Measurements from ENCODE around the gene OR10P1. TPM values are rescaled to one million over a fixed set of nuclear protein-coding genes. Genes with fewer than 3 reads are reported as not detected.
A peak's percentile ranks its signal among the peaks of the same experiment; 100 is the strongest.

Gene OR10P1
- total and polyA plus RNA-seq, 10 of the 15 experiments (the other 5 are each of a cell fraction or from before 2014, with no cell fraction given) = not detected

DNA sequence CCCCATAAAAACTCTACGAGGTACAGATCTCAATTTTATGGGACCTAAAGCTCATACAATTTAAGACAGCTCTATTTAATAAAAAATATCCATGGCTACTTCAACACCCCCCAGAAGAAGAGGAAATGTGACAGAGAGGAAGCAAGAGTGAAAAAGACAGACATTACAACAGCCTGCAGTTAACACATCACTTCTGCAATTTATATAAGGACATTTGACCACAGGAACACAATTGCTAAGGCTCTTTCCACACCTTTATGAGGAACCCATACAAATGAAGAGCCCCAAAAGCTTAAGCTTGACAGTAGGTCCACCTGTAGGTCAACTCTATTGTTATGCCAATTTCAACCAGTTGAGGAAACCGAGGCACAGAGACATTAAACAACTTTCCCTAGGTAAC, 5.6 kb downstream of the OR10P1 start:
- Histone ChIP-seq H4K20me1 (ENCODE audit: control insufficient read depth, insufficient read depth) (no peaks in the 10 kb centered on the region), H3K9ac (ENCODE audit: control insufficient read depth, insufficient read depth, low read length) (no peak overlapping the region), H3K79me2 (ENCODE audit: control insufficient read depth, insufficient read depth, low read length) (no peaks in the 10 kb centered on the region), H3K4me2 (ENCODE audit: control insufficient read depth, insufficient read depth) (peak overlapping the region; percentile 40), H3K4me1 (ENCODE audit: control insufficient read depth, insufficient read depth, low read length) (peaks cover 20% of the 10 kb centered on the region), H3K27me3 (replicated peaks in 1 of 2; ENCODE audit: control insufficient read depth in 2 of 2, insufficient read depth in 2 of 2, low read length in 1 of 2) (no peaks in the 10 kb centered on the region; a peak in 1 of 4 replicates), H3K36me3 (ENCODE audit: control insufficient read depth in 2 of 2, insufficient read depth in 2 of 2, low read length in 1 of 2) (no peaks in the 10 kb centered on the region), H3K27ac (ENCODE audit: control insufficient read depth, insufficient read depth) (no peak overlapping the region), H3K4me3 (no peak overlapping the region), H3K9me3 (replicated peaks; ENCODE audit: control insufficient read depth, insufficient read depth, low read length) (no peaks in the 10 kb centered on the region; the same call in 2 of the 3 replicates), H2AFZ (ENCODE audit: control insufficient read depth, low read depth, low read length) (no peak overlapping the region)
- in situ Hi-C loops (cut with MboI) = no loop called here
- POLR2A ChIA-PET = no interaction called here
- SMC1A ChIA-PET (ENCODE audit: uncharacterized antibody, unreplicated experiment) = interaction anchor here (0.5 to 1.0 kb wide), 4 partner anchors 14 to 1109 kb away, joined by 3 to 5 read pairs (median 3); no protein-coding TSS in a partner anchor
- RAD21 ChIA-PET (ENCODE audit: unreplicated experiment) = no interaction called here
- FAIRE-seq = no peak
- TF ChIP-seq SIN3A (IDR thresholded peaks at IDR 0.05; ENCODE audit: low read depth, low read length) (no peak), SPI1 (IDR thresholded peaks at IDR 0.05; ENCODE audit: borderline replicate concordance, insufficient read depth, low read depth, low read length) (peak; percentile 73), IKZF2 (IDR thresholded peaks at IDR 0.05) (peak in 1 of 2 experiments; percentile 29; a peak in 1 of 4 replicates), RUNX3 (IDR thresholded peaks at IDR 0.05; ENCODE audit: low read length) (peak; percentile 15; the same call in 1 of the 2 replicates)
- DNase-seq (ENCODE audit: low read depth, low spot score) = no peak
- CTCF ChIA-PET = interaction anchor here (0.6 to 1.9 kb wide), 4 partner anchors 14 to 95 kb away, joined by 3 to 11 read pairs (median 4); no protein-coding TSS in a partner anchor
- intact Hi-C loops (cut with micrococcal nuclease; ENCODE audit: unreplicated experiment) = no loop called here
- no peak for ATAC-seq
- WGBS (ENCODE audit: insufficient coverage, insufficient replicate concordance, low lambda C conversion rate, missing lambda C conversion rate) = 18% methylated on average over 2 of the region's 2 CpGs
- BruUV-seq (replicated peaks) = no TSS peak

DNA sequence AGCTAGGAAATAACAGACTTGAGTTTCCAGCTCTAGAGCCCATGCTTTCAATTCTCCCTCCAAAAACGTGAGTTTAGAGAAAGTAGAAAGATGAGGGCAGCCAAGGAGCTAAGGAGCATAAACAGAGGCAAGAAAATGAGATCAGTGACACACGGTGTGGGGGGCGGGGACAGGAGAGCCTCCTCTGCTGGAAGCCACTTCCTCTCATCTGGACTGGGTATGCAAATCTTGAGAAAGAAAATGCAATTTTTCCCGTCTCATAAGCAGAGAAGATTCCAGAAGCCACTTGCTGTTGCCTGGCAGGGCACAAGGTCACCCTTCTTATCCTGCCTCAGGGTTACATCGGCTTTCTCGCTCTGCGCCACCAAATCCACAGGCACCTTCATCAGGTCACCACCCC, 6.0 kb downstream of the OR10P1 start:
- H3K9ac ChIP-seq (ENCODE audit: control insufficient read depth, insufficient read depth, low read length) = no peak overlapping the region
- ChIA-PET POLR2A (no interaction called here), CTCF (interaction anchor here (1.1 to 1.9 kb wide), 3 partner anchors 13 to 95 kb away, joined by 4 to 11 read pairs (median 4); no protein-coding TSS in a partner anchor), RAD21 (ENCODE audit: unreplicated experiment) (no interaction called here), SMC1A (ENCODE audit: uncharacterized antibody, unreplicated experiment) (interaction anchor here (0.6 to 1.0 kb wide), 3 partner anchors 13 to 455 kb away, joined by 3 to 5 read pairs (median 3); no protein-coding TSS in a partner anchor)
- no peak overlapping the region for H3K4me3 ChIP-seq
- H2AFZ ChIP-seq (ENCODE audit: control insufficient read depth, low read depth, low read length) = peak overlapping the region; percentile 34; the same call in 1 of the 2 replicates
- ATAC-seq = no peak
- DNase-seq (ENCODE audit: low read depth, low spot score) = no peak
- H3K9me3 ChIP-seq (replicated peaks; ENCODE audit: control insufficient read depth, insufficient read depth, low read length) = no peaks in the 10 kb centered on the region; the same call in 2 of the 3 replicates
- FAIRE-seq = no peak
- no peaks in the 10 kb centered on the region for H3K79me2 ChIP-seq (ENCODE audit: control insufficient read depth, insufficient read depth, low read length)
- H3K4me2 ChIP-seq (ENCODE audit: control insufficient read depth, insufficient read depth) = peak overlapping the region; percentile 40
- H3K27me3 ChIP-seq (replicated peaks in 1 of 2; ENCODE audit: control insufficient read depth in 2 of 2, insufficient read depth in 2 of 2, low read length in 1 of 2) = no peaks in the 10 kb centered on the region
- no peak overlapping the region for H3K27ac ChIP-seq (ENCODE audit: control insufficient read depth, insufficient read depth)
- TF ChIP-seq, protein P1, sequence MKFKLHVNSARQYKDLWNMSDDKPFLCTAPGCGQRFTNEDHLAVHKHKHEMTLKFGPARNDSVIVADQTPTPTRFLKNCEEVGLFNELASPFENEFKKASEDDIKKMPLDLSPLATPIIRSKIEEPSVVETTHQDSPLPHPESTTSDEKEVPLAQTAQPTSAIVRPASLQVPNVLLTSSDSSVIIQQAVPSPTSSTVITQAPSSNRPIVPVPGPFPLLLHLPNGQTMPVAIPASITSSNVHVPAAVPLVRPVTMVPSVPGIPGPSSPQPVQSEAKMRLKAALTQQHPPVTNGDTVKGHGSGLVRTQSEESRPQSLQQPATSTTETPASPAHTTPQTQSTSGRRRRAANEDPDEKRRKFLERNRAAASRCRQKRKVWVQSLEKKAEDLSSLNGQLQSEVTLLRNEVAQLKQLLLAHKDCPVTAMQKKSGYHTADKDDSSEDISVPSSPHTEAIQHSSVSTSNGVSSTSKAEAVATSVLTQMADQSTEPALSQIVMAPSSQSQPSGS (IDR thresholded peaks at IDR 0.05; ENCODE audit: low read length) = 0 out of 2 replicates have a peak, but pooled peaks have one; percentile 13
- TF ChIP-seq RAD21 (IDR thresholded peaks at IDR 0.05; ENCODE audit: insufficient read depth, low read depth, low read length) = no peak
- peak; percentile 18; the same call in 1 of the 3 replicates for TF ChIP-seq POU2F2 (IDR thresholded peaks at IDR 0.05; ENCODE audit: borderline replicate concordance, low read depth, low read length)
- 0 out of 2 replicates have a peak, but pooled peaks have one; percentile 58 for TF ChIP-seq SPI1 (IDR thresholded peaks at IDR 0.05; ENCODE audit: borderline replicate concordance, insufficient read depth, low read depth, low read length)
- no peak for TF ChIP-seq MEF2B (IDR thresholded peaks at IDR 0.05; ENCODE audit: partially characterized antibody, poor library complexity, severe bottlenecking)
- TF ChIP-seq GABPA (IDR thresholded peaks at IDR 0.05; ENCODE audit: low read depth) = 0 out of 2 replicates have a peak, but pooled peaks have one; percentile 4
- no peak for TF ChIP-seq ASH2L (IDR thresholded peaks at IDR 0.05; ENCODE audit: borderline replicate concordance, low read depth)
- 57% methylated on average over 7 of the region's 7 CpGs for WGBS (ENCODE audit: insufficient coverage, insufficient replicate concordance, low lambda C conversion rate, missing lambda C conversion rate)
- in situ Hi-C loops (cut with MboI) (no loop called here), intact Hi-C loops (cut with micrococcal nuclease; ENCODE audit: unreplicated experiment) (no loop called here)
- no peaks in the 10 kb centered on the region for H4K20me1 ChIP-seq (ENCODE audit: control insufficient read depth, insufficient read depth)
- BruUV-seq (replicated peaks) = no TSS peak
- H3K36me3 ChIP-seq (ENCODE audit: control insufficient read depth in 2 of 2, insufficient read depth in 2 of 2, low read length in 1 of 2) = no peaks in the 10 kb centered on the region
- peaks cover 20% of the 10 kb centered on the region for H3K4me1 ChIP-seq (ENCODE audit: control insufficient read depth, insufficient read depth, low read length)

All from GM12878 (cell line).